GM19463 (cell line): ENCODE results near the gene ZFAND6.

Experiments
- ATAC-seq: cut with Tn5 transposase; IDR thresholded peaks from one replicate; pipeline ENCODE4 v1.9.1; 2021; ENCODE audit warnings: mild to moderate bottlenecking, moderate library complexity; ENCODE audit not compliant: unreplicated experiment

ZFAND6 gene

DNA sequence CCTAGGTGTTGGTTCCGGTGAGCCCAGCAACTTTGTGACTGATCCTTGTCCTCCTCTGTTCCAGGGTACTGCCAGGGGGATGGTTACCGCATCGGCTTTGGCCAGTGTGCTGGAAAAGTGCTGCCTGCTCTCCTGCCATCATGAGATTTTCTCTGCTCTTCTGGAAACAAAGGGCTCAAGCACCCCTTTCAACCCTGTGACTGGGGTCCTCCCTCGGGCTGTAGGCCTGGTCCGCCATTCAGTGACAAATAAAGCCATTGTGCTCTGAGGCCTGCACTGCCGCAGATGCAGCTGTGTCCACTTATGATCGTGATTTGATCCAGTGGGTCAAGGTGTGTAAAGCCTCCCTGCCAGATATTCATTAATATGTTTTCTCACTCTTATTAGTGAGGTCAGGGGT is 126.6 kb downstream of the ZFAND6 start:
- ATAC-seq, result no peak

DNA sequence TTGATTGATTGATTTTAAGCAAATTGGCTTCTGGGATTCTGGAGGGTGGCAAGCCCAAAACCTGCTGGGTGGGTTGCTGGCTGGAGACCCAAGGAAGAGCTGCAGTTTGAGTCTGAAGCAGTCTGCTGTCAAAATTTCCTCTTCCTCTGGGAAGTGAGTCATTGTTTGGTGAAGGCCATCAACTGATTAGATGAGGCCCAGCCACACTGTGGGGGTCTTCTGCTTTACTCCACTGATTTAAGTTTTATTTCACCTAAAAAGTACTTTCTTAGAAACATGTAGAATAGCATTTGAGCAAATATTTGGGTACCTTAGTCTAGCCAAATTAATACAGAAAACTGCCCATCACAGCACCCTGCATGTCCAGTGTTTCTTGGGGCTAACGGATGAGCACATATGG is 127.1 kb downstream of the ZFAND6 start:
- ATAC-seq, result no peak
